Left forelimb (tissue), 1 donor: ENCODE data around the gene C17orf113.

Source experiments
- DNase-seq: peaks from one replicate; pipeline ENCODE4 v3.0.0-alpha.2; 2018; ENCODE audit warnings: low spot score

The C17orf113 gene

GRCh38 chr17:42050393-42051012 is at the start of gene C17orf113:
TSS of gene C17orf113 (minus strand) at chr17:42050601. CDS start at chr17:42043376, 7,225 bp downstream.
- DNase-seq = peak; percentile 79

- DNase-seq = no peak
Measured at GRCh38 chr17:42098730-42099399, 48.5 kb upstream of the C17orf113 start.

DNA sequence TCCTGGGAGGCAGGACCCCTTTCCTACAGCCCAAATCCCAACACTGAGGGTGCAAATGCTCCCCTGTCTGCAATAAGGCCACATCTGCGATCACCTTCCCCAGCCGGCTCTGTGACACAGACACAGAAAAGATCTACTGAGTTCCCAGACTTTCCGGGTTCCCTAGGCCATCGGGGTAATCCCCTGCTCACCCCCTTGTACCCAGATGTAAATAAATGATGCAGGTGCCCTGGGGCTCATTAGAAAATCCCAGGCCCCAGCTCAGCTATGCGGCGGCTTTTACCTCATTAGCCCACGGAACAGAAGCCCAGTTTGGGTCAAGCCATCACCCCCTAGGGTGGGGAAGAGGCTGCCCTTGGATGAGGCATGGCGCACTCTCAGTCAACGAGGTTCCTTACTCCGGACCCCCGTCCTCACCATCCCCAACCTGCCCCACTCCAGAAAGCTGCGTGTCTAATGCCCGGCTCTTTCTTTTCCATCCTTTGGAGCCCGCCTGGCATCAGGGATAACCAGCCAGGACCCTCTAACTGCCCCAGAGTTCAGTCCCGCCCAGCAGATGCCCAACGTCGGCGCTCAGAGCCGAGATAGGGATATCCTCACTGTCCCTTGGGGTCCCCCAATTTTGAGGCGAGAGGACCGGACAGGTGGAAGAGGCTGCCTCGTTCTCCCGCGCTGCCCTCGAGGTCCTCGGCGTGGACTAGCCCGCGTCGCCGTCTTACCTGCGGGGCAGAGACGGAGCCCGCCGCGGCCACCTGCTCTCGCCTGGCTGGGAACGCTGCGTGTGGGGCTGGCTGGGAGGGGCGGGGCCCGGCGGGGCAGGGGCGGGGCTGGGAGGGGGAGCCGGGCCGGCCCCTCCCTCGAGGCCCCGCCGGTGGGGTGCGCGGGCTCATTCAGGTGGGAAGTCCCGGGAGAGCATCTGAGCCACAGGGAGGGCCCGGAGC is 47.6 kb upstream of the C17orf113 start, which contains the start of gene ZNF385C:
Gene ZNF385C (minus strand): TSS at position 783 of the 941 bp plus-strand sequence. CDS start 35,417 bp downstream, outside the sequence.
- no peak for DNase-seq

- DNase-seq = no peak
Measured at GRCh38 chr17:42096360-42097111, 46.1 kb upstream of the C17orf113 start.

DNA sequence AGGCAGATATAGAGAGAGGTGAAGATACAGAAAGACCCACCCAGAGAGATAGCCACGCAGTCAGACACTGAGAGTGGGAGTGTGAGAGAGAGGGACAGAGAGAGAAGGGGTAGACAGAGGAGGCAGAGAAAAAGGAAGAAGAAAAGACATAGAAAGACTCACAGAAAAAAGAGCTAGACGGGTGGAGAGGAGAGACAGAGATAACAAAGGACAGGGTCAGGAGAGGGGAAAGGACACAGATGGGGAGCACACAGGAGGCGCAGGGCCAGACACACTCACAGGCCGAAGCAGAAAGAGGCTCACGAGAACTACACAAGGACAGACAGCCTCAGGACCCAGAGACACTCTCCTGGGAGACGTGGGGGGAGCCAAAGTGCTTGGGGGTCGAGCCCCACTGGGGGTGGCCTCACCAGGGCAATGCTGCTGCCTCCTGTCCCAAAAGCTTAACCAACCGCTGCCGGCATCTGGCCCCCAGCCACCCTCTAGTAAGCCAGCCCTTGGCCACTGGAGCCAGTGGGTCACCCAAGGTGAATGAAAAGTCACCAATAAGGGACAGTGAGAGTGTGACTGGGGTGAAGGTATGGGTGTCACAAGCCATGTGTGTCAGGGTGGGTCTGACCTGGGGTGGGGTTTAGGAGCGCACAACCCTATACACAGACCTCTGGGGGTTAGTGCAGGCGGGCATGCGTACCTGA is 44.1 kb upstream of the C17orf113 start:
- no peak for DNase-seq

DNA sequence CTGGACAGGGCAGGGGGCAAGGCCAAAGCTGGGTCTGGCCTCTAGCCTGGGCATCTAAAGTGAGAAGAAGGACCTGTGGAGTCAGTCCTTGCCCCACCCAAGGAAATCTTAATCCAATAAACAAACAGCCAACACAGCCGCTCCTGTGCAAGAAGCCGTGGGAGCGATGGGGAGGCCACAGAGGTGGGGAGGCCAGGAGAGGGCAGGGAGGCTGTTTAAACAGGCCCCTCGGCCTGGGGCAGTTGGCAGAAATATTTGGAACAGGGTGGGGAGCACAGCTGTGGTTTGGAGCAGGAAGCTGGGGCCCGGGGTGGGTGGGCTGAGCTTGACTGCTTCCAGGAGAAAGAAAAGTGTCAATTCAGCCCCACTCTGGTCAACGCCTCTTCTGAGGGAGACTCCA is 42.5 kb upstream of the C17orf113 start:
- DNase-seq = no peak

- no peak for DNase-seq
Measured at GRCh38 chr17:42090964-42091790, 40.8 kb upstream of the C17orf113 start.

GRCh38 chr17:42088736-42089135 is 38.3 kb upstream of the C17orf113 start:
- no peak for DNase-seq

- DNase-seq = no peak
Measured at GRCh38 chr17:42087736-42088705, 37.6 kb upstream of the C17orf113 start.

GRCh38 chr17:42087042-42087701 is 36.8 kb upstream of the C17orf113 start:
- no peak for DNase-seq

DNA sequence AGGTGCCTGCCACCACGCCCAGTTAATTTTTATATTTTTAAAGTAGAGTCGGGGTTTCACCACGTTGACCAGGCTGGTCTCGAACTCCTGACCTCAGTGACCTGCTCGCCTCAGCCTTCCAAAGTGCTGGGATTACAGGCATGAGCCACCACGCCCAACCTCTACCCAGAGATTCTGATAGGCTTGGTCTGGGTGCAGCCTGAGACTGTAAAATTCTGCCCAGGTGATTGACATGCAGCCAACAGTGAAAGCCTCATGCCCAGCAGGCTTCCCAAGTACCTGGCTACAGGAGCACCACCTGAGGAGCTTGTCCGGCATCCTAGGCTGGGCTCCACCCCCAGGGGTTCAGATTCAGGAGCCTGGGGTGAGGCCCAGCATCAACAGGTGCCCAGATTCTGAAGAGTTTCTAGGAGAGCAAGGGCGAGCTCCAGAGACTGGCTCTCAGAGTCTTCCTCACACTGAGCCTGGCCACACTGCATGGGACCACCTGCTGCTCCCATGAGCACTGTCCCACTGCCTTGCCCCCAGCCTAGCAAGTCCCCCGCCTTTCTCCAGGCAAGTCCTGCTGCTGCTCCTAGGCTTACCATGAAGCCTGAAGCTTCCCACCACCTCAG is 31.2 kb upstream of the C17orf113 start:
- no peak for DNase-seq

- DNase-seq = no peak
Measured at GRCh38 chr17:42079541-42079940, 29.1 kb upstream of the C17orf113 start.

- DNase-seq = no peak
Measured at GRCh38 chr17:42078396-42079043, 28.1 kb upstream of the C17orf113 start.

DNA sequence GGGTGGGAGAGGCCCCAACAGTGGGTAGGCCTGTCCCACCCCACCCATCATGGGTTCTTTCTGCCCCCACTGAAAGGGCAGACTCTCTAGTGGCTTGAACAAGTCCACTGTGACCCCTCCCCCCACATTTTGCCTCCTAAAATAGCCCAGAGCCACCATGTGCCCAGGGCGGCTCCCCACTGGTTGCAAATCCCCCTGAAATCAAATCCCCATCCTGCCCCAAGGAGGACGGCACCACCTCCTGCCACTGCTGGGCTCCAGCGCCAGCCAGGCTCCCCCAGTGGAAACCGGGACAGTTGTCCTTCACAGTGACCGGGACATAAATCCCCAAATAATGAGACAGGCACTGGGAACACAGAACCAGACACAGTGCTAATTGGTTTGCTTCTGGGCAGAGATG is 27.4 kb upstream of the C17orf113 start:
- DNase-seq = no peak

GRCh38 chr17:42076797-42077559 is 26.6 kb upstream of the C17orf113 start:
- DNase-seq = no peak

DNA sequence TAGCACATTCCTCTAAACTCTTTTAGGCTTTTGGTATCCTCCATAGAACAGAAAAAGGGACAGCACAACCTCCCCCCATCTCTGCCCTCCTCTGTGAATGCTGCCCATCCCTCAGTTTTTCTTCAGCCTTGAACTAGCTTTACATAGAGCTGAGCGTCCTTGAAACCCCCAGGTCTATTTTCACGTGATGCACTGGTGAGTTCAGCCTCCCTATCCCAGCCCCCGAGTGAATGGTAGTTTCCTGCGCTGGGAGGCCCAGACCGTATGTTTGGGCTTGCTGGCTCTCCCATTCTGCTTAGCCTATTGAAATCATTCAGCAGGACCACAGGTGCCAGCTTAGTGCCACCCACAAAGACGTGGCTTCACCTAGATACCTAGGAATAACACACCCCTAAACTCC is 25.4 kb upstream of the C17orf113 start:
- DNase-seq = no peak
